GM21737 (cell line): Measurements from ENCODE around the gene DCTN3.

Source experiments
- ATAC-seq: cut with Tn5 transposase; IDR thresholded peaks from one replicate; pipeline ENCODE4 v1.9.1; 2021; ENCODE audit warnings: mild to moderate bottlenecking, moderate library complexity; ENCODE audit not compliant: unreplicated experiment

Gene DCTN3

DNA sequence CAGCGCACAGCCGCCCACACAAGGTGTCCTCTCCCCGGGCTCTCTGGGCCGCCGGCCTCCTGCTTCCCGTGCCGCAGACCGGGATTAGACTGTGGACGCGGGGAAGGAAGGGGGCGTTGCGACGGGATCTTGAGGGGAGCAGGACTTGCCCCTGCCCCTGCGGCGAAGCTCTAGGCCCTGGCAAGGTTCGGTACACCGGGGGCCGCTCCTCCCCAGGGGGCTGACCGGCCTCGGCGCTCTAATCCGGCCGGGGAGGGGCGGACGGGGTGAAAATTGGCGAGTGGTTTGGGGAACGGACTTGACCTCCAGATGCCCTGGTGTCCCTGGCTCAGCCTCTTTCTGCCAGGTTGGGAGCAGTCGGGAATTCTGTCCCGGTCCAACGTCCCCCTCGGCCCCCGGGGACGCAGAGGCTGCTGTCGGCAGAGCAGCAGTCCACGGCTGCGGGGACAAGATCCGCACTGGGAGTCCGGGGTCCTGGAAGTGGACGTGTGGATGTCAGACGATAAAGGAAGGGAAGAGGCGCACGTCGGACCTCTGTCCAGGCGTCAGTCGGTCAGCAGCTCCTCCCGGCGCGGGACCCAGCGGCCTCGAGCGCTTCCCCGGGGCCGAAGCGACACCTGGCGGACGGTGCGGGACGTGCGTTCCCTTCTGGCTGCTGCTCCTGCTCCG lies 28.9 kb downstream of the DCTN3 start:
- no peak for ATAC-seq

DNA sequence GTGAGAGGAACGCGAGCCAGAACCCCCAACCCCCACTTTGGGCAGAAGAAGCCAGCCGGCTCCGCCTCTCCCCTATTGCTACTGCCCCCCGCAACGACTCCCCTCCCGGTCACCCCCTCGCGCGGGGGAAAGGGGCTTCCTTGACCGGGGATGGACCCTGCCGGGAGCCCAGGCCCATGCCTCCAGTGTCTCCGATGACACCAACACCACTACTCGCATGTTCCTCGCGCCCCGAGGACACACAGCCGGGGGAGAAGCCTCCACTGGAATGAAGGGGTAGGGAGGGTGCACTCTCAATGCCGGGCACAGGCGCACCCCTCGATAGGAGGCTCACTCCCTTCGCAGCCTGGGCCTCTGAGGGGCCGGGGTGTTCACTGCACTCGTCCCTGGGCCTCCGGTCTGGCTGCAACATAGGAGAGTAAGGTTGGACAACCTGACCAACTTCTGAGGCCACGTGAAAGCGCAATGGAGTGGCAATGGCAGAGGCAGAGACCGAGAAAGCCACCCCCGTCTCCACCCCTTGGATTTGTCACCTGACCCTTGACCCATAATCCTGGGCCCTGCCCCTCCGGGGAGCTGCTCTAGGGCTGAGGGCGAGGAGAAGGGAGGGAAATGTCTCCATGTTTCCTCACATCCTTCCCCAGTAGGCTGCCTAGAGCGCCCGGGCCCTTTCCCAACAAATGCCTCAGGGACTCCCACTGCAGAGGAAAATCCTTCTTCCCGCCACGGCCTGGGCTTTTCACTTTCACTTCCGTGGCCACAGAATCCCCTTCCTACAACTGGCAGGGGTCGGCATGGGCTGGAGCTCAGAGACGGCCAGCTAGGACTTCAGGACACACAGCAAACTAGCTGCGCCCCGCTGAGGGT lies 29.7 kb downstream of the DCTN3 start:
- no peak for ATAC-seq

DNA sequence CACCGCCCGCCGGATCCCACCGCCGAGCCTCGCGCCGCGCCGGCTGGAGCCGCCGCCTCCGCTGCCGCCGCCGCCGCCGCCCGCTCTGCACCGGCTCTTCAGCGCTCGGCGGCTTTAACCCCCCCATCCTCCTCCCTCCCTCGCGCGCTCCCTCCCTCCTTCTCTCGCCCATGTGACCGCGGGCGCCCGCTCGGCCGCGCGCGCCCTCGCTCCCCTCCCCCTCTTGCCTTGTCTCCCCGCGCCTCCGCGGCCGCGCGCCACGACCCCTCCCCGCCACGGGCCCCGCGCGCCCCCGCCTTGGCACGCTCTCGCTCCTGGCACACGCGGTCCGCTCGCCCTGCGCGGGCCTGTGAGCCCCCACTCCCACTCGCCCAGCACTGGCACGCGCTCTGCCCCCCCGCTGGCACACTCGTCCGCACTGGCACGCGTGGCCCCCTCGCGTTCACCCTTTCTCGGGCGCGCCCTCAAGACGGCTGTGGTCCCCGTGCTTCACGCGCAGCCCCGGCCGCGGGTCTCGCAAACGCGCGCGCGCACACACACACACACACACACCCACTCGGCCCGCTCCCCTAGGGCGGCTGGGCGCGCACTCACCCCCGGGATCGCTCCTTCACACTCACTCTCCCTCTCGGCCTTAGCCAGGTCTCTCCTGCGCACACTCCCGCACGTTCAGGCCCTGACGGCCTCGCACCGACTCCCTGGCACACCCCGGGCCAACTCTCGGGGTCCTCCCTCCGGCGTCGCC lies 30.5 kb downstream of the DCTN3 start, which contains the start of gene CNTFR:
CNTFR (minus strand) TSS at position 89 of the 745 bp plus-strand sequence. CDS start 20,743 bp downstream, outside the sequence.
- ATAC-seq: no peak

DNA sequence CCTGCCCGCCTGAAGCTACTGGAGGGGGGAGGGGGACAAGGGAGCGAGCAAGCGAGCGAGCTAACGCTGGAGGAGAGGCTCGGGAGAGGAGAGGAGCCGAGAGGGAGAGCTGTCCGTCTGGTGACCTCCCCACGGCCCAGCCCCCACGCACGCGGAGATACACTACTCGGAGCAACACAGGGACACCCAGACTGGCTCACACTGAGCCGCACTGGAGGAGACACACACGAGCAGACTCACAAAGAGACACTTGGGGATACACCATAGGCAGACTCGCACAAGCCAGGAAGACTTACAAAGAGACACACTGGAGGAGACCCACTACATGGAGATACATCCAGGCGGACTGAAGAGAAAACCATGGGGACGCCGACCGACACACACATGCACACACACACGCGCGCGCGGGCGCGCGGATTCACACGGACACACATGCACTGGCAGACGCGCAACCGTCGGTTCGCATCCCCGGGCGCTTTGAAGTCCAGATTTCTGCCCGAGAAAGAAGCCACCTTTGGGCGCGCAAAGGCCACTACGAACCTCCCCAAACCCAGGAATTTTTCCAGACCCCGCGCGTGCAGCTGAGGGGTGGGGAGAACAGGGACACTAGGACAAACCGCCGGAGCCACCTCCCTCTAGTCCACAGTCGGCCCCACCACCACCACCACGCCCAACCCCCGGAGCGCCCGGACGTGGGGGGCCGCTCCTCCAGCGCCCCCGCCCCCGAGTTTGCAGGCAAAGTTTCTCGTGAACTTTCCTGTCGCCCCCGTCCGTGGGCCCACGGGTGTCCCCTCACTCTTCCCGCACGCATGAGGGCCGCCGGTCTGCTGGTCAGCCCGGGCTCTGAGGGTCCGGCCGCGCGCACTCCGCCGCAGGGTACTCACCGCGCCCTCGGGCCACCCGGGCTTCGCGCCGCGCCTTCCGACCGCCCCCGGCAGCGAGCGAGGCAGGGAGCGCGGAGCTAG lies 31.3 kb downstream of the DCTN3 start:
- ATAC-seq: no peak

DNA sequence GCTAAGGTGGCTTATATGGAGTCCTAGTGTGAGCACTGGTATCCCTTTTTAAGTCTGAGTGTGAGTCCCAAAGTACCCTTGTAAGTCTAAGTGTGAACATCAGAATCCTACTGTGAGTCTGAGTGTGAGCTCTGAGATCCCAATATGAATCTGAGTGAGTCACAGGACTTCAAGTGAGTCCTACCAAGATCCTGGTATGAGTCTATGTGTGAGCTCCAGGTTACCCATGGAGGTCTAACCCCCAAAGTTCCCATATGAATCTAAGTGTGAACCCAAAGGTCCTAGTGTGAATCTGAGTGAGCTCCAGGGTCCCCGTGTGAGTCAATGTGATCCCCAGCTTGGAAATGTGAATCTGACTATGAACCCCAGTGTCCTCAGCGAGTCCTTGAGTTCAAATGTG lies 33.0 kb downstream of the DCTN3 start:
- no peak for ATAC-seq

DNA sequence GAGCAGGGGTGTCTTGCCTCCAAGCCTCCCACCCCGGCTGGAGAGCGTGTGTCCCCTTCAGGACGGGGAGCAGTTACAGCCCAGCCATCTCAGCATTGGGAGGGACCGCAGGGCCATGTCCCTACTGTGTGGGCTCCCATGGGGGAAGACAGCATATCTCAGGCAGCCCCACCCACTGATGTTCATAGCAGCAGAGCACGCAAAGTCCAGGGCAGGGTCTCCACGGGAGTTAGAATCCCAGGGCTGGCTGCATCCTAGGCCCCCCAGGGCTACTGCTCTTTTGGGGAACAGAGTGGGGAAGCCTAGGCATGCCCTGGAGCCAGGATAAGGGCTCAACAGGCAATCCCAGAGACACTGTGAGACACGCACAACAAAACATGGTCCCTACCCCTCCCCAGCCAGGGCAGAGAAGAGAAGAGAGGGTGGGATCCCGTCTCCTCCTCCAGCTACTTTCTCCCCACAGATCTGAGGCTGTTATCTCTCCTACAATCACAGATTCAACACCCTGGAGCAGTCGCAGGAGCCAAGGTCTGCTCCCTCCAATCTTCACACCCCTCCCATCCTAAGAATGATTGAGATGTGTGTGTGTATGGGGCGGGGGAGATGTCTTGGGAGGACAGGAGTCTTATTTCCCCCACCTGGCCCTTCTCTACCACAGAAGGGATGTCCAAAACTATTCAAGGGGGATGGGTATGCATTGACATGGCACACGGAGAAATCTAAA lies 34.2 kb downstream of the DCTN3 start:
- no peak for ATAC-seq

DNA sequence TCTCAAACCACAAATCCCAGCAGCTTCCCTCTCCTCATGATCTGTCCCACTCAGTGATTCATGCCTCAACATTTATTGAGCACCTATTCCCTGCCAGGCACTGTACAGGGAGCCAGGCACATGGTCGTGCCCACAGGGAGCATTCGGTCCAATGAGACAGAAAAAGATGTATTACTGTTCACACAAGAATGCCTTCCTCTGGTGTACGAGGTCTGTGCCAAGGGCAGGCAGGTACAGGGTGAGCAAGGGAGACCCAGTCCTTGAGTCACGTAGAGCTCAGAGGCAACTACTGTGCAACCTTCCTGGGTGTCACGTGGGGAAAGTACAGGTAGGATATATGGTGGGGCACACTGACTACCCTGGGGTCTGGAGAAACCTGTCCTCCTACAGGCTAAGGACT lies 35.3 kb downstream of the DCTN3 start:
- ATAC-seq: no peak

DNA sequence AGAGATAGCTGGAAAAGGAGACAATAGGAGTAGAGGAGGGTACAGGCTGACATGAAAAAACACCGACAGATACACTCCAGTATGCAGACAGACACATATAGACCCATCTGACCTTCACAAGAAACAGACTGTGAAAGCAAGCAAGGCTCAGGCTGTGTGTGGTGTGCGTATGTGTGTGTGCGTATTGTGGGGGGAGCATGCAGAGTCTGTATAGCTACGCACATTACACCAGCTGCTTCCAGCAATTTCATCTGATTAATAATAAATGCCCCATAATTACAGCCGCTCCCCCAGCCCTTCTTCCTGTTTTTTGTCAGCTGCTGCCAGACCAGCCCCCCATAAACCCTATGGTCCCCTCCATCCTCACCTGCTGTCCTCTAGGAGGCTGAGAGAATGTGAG lies 37.5 kb downstream of the DCTN3 start:
- ATAC-seq: no peak

DNA sequence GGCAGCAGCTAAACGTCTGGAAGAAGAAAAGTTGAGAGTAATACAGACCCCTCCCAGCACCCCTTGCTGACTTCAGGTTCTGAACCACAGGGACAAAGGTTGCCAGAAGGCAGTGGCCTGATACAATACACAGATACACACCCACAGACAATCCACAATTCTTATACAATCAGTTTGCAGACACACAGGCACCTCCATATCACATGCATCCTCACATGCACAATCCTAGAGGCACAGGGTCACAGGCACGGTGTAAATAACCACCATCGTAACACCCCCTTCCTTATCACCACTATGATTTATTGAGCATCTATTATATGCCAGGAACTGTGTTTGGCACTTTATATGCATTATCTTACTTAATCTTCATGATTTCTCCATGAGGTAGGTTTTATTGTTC lies 39.0 kb downstream of the DCTN3 start:
- no peak for ATAC-seq

DNA sequence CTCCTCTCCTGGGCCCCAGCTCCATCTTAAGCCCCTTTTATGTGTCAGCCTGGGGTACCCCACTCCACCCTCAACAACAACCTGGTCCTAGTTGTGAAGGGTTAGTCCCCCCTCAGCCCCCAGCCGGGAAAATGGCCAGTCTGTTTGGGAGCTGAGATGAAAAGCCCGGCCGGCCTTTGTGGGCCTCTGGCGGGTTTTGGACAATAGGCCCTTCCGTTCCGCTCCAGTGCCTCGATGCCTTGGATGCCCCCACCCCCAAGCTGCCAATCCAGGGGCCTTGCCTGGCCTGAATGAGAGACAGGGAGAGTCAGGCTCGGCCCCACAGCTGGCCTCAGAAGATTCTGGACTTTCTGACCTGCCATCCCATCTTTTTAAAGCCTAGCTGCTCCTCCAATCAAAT lies 39.9 kb downstream of the DCTN3 start:
- ATAC-seq: no peak

DNA sequence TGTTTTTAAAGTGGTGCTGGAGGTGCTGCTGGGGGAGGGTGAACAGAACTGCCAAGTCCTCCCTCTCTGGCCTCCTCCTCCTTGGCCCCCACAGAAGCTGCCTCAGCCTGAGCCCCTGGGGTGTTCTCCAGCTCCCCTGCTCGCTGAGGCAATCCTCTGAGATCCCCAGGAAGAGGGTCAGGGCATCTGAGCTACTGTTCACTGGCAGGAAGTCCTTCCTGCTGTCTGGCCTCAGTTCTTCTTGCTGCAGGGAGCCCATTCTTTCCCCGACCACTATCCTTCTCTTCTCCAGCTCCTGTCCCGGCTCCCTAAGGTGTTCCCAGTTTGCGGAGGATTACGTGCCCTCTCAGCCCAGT lies 40.5 kb downstream of the DCTN3 start:
- no peak for ATAC-seq

DNA sequence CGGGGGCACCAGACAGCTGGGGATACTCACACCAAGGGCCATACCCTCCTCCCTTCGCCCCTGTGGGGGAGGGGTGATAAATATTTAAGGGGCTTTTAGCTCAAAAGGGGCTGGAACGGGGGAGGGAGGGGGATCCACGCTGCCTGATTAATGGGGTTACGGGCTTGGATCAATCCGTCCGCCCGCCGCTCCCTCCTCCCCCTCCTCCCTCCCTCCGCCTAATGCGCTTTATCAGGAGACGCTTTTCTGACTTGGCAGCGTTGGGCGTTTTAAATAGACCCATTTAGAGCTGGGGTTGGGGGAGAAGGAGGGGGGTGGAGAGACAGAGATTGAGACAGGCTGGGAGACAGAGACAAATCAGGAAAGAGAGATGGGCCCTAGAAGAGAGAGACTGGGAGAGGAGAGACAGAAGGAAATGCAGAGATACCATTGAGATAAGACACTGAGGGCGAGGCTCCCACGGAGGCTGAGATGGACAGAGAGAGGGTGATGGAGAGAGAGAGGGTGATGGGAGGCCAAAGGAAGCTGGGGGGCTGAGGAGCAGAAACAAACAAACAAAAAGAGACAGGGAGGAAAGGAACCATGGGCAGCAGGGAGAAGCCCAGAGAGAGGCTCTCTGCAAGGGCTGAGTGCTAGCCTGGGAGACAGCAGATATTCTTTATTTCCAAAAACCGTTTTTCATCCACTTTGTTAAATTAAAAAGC lies 41.0 kb downstream of the DCTN3 start:
- ATAC-seq: no peak

DNA sequence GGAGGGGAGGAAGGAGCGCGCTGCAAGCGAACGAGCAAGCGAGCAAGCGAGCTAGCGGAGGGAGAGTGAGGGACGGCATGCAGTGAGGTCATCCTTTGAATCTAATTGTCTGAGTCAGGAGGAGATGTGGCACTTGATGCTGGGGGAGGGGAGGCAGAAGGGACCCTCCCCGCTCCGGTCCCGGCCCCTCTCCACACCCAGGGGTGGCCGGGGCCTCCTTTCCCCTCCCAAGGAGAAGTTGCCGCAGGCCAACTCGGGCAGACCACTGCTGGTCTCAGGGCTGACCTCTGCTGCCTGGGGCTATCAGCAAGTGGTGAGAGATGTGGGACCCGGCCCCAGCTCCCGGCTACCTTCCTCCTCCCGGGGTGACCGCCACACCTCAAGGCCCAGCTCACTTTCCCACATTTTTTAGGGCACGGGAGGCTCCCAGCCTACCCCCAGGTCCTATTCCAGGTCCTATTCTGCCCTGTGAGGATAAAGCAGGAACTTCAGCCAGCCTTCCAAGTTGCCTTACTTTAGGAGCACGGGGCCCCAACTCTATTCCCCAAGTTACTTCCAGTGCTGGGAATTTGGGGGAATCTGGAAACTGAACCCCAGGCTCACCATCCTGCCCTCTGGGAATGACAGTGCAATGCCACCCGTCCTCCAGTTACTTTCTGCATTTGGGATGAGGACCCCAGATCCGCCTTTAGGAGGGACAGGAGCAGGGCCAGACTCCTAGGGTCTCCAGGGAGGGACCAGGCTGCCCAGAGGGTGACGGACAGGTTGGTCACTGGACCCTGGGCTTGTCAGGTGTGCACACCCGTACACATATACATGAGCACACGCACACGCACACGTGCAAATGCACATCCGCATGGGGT lies 41.8 kb downstream of the DCTN3 start:
- ATAC-seq: no peak

DNA sequence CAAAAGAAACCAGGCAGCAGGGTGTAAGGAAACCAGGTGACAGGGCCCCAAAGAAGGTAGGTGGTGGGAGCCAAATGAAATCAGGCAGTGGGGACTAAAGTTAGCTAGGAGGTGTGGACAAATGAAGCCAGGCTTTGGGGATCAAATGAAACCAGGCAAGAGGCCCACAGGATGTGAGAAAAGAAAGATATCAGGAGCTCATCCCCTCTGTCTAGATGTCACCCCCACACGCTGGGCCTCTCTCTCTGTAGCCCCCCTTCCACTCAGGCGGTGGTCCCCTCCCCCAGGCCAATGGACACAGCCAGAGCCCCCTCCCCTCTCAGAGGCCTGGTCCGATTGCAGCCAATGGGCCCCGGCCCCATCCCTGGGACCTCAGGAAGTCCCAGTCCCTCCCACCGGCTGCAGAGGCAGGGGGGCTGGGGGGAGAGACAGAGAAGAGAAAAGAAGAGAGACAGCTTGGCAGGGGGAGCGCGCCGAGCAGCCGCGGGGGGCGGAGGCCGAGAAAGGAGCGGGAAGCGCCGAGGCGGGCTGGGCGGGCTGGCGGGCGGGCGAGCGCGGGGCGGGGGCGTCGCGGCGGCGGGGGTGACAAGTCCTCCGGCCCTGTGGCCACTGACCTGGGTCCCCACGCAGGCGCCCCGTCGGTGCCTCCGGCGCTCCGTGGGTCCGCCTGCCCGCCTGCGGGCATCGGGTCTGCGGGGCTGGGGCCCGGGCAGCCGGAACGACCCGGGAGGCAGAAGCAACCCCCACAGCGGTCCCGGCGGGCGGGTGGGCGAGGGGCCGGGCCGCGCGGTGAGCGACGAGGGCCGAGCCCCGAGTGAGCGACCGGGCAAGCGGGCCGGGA lies 42.7 kb downstream of the DCTN3 start:
- ATAC-seq: no peak

DNA sequence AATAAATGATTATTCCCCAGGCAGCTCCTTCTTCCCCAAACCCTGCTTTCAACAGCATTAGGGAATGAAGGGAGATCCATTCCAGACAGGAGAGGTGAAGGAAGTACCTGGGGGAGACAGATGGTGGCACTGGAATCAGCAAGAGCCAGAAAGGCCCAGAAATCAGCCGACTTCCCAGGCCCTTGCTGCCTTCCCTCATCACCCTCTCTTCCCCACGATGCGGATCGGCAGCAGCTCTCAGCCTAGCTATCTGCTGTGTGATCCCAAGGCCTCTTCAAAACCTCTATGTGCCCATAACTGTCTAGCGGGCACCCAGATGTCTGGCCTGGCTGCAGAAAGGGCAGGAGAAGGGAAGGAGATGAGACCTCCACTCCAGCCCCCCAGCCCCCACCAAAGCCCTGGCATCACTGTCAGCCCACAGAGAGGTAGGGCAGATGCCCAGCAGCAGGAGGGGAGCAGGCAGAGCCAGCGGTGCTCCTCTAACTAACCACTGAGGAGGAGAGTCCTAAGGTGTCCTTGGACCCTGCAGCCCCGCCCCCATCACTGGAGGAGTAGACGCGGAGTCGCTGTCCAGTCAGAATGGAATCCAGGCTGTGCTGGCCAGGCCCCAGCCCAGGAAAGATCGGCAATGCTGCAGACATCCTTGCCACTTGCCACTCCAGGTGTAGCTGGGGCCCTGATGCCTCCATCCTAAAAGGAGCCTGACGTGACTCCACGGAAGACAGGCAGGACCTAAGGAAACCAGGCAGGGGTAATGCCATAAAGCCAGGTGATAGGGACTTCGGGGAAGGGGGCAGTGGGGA lies 43.5 kb downstream of the DCTN3 start:
- no peak for ATAC-seq

DNA sequence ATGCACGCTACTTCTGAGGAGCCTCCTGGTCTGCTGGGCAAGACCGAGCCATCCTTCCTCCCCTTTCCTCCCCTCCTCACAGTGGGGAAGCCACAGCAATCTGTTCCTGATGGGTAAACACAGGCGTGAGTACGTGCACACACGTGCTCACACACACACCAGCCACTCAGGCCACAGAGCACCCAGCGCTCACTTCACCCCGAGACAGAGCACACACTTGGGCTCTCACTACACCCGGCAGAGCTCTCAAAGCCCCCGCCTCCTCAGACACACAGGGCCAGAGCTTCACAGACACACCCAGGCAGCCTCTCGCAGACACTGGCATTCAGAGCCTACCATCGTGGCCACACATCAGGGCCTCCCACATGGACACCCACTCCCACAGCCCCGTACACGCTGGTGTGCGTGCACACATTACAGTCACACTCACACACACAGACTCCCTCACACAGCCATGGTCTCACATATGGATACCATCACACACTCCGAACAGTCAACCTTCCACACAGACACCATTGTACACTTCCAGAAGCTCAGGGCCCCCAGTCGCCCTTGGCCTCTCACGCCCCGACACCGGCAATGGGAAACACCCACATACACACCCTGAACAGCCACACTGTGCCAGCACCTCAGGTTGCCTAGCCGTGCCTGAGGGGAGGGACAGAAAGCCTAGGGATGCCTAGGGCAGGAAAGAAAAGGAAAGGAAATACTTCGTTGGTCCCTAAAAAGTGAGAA lies 44.3 kb downstream of the DCTN3 start:
- ATAC-seq: no peak
